ENCODE measurements around the gene TAF11.
"Not testable (repeated sequence)": the region's sequence is repeated elsewhere in the genome, so short reads cannot be mapped to it uniquely, and the experiment has no call there.

The TAF11 gene

GRCh38 chr6:34901930-34902329 lies 14.1 kb upstream of the TAF11 start:
- no peak for DNase-seq

DNA sequence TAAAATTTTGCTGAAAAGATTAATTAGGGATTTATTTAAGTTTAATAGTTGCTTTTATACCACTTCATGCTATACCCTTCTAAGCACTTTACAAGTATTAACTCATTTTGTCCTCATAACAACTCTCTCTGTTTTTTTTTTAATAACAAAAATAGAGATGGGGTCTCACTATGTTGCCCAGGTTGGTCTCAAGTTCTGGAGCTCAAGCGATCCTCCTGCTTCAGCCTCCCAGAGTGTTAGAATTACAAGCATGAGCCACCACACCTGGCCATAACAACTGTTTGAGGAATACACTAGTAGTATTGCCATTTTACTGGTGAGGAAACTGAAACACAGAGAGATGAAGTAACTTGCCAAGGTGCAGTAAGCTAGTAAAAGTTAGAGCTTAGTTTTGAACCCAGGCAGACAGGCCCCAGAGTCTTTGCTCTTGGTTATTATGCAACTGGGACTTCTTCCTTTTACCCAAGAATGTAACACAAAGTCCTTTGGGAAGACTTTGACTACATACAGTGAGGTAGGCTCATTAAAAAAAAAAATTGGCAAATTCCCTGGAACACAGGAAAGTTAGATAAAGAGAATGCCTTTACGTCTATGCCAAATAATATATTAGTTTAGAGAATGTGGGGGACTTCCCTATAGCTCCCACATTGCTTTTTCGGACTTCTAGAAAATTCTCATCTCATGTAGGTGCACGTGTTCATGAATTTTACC lies 12.6 kb upstream of the TAF11 start:
- no peak for DNase-seq

- not testable (repeated sequence) for DNase-seq
These were observed 11.9 kb upstream of the TAF11 start for GRCh38 chr6:34899748-34900147.

DNA sequence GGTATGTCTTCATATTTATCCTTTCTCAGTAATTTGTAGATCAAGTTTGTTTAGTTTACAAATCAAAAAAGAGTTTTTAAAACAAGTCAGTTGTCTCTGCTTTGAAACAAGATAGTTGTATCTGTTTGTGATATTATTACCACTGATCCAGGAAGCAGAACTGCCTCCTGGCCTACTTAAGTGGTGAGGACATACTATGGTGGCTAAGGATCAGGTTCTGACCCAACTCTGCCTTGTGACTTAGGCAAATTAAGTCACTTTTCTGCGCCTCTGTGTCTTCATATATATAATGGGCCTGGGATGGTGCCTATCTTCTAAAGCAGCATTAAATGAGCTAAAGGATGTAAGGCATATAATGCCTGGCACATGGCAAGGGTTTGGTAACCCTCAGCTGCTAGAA lies 9.9 kb upstream of the TAF11 start:
- no peak for DNase-seq

DNA sequence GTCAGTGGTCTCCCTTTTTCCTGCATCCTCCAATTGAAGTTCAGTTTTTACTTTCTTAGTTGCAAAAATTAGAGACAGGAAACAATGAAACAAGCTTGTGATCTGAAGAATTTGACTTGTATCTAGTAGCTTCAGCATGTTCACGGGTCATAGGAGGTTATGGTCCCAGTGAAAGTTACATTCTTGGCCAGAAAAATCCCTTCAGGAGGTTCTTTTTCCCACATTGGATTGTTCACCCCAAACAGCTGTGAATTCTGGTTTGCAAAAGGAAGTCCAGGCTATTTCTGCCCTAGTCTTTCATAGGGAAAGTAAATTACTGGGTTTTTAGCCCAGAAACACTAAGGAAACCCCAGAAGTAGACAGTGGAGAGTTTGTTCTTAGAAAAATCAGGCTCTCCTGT lies 9.3 kb upstream of the TAF11 start:
- DNase-seq: no peak

DNA sequence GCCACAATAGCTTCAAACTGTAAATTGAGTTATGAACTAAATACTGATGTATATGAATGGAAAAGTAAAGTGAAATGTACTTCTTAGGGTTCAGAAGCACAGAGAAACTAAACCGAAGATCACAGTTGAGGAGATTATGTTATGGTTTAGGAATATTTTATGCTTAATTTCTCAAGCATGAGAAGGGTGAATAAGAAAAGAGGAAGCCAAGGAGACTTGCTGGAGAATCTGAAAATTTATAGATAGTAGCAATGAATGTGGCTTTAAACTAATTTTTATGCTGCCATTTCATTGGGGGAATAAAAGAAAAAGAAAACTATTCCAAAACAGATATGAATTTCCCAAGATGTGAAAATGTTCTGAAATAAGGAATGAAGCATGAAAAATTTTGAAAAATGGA lies 6.9 kb upstream of the TAF11 start:
- no peak for DNase-seq

- no peak for DNase-seq
These were observed 3.5 kb upstream of the TAF11 start for GRCh38 chr6:34891296-34891695.

DNA sequence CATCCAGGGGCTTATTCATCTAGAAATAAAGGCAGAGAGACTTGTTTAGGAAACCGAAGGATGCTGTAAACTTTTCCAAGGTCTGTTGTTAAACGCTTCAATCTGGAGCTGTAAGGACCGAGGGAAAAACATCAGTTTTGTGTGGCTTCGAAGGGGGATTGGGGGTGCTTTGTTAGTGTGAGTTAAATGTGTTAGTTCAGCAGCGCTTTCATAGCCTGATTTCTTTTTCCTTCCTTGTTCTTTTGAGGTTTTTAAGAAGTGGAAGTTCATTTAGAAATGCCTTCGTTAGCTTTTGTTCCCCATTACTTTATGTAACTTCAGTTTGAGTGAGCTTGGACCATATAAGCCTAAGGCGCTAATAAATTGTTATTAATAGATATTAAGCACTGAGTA lies 2.7 kb upstream of the TAF11 start:
- peak in 1 of 2 donors; percentile 39 for DNase-seq

DNA sequence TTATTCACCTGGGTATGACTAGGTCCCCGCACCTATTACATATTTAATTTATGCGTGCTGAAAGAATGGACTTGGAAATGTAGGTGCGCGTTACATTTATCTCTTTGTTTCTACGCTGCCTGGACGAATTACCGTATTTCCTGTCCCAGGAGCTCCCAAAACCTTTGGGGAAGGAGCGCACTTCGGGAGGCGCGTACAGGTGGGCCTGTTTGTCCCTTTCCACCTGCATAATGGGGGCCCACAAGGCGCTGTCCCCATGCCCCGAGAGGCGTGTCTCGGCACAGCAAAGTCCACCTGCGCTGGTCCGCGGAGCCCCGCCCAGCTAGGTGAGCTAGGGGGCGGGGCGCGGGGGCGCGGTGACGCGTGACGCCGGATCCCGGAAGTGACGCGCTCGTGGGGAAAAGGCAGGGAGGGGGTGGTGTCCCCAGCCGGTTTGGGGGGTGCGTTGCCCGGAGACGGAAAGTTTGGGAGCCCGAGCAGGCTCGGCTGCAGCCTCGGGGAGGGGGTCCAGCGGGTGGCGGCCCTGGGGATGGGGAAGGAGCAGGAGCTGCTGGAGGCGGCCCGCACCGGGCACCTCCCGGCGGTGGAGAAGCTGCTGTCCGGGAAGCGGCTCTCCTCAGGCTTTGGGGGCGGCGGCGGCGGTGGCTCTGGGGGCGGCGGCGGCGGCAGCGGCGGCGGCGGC lies 1.2 kb upstream of the TAF11 start, which contains the start of gene ANKS1A:
Gene ANKS1A, plus strand, starts transcription at position 382 of the 682 bp plus-strand sequence. Its CDS starts 148 bp downstream, at position 530.
- peak; percentile 49 to 57 for DNase-seq

- DNase-seq: no peak
These were observed 643 bp upstream of the TAF11 start for GRCh38 chr6:34888514-34888856.

DNA sequence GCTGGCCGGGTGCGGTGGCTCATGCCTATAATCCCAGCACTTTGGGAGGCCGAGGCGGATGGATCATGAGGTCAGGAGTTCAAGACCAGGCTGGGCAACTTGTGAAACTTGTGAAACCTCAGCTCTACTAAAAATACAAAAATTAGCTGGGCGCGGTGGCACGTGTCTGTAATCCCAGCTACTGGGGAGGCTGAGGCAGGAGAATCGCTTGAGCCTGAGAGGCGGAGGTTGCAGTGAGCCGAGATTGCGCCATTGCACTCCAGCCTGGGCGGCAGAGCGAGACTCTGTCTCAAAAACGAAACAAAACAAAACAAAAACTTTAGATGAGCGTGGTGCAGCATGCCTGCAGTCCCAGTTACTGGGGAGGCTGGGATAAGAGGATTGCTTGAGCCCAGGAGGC lies 2.0 kb downstream of the TAF11 start:
- not testable (repeated sequence) for DNase-seq

- DNase-seq: no peak
These were observed 2.8 kb downstream of the TAF11 start for GRCh38 chr6:34884996-34885395.

DNA sequence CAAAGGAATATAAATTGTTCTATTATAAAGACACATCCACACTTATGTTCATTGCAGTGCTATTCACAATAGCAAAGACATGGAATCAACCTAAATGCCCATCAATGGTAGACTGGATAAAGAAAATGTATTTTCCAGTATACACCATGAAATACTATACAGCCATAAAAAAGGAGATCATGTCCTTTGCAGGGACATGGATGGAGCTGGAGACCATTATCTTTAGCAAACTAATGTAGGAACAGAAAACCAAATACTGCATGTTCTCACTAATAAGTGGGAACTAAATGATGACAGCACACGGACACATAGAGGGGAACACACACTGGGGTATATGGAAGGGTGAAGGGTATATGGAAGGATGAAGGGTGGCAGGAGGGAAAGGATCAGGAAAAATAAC lies 3.8 kb downstream of the TAF11 start:
- DNase-seq: not testable (repeated sequence)

GRCh38 chr6:34877869-34878485 lies 9.9 kb downstream of the TAF11 start:
- no peak for DNase-seq

DNA sequence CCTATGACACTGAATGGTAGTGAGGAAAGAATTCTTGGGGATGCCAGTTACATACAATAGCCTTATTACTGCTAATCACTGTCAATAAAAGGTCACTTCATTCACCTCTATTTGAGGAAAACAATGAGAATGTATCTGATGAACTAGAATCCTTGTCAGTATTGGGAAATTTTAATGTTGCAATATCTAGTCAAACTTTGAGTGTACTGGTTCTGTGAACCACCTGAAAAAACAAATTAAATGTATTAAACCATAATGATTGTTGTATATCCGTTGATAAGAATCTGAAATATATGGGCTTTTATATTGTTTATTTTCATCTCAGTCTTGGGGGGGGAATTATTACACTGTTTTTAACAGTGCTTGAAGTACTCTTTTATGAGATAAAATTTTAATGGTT lies 10.6 kb downstream of the TAF11 start:
- no peak for DNase-seq

DNA sequence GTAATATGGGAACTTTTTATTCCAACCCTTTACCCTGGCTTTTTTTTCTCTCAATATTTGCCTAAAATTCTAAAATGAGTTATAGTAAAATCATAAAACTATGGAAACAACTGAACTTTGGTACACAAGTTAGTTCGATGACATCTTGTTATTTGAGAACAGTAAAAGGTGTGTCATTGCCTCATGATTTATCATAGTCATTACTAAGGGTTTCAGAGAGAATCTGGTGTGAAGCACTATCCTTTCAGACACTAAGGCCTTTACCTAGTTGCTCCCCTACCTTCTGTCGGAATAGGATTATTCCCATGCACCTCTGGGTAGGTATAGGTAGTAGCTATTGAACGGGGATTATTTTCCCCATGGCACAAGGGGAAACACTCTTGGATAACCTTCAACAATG lies 11.4 kb downstream of the TAF11 start:
- no peak for DNase-seq

GRCh38 chr6:34875292-34876213 lies 12.3 kb downstream of the TAF11 start:
- DNase-seq: no peak

GRCh38 chr6:34872332-34872731 lies 15.5 kb downstream of the TAF11 start:
- no peak for DNase-seq

- no peak for DNase-seq
These were observed 16.0 kb downstream of the TAF11 start for GRCh38 chr6:34871853-34872252.

GRCh38 chr6:34867484-34867883 lies 20.4 kb downstream of the TAF11 start:
- peak in 1 of 2 donors; percentile 4 for DNase-seq

DNA sequence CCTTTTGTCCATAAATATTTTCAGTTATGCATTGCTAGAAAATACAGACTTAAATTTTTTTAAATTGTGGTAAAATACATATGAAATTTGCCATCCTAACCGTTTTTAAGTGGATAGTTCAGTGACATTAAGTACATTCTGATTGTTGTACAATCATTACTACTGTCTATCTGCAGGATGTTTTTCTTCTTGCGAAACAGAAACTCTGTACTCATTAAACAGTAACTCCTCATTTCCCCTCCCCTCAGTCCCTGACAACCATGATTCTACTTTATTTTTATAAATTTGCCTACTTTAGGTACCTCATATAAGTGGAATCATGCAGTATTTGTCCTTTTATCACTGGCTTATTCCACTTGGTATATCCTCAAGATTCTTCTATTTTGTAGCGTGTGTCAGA lies 21.3 kb downstream of the TAF11 start:
- DNase-seq: no peak

GRCh38 chr6:34865107-34865506 lies 22.7 kb downstream of the TAF11 start:
- peak in 1 of 2 donors; percentile 36 for DNase-seq

DNA sequence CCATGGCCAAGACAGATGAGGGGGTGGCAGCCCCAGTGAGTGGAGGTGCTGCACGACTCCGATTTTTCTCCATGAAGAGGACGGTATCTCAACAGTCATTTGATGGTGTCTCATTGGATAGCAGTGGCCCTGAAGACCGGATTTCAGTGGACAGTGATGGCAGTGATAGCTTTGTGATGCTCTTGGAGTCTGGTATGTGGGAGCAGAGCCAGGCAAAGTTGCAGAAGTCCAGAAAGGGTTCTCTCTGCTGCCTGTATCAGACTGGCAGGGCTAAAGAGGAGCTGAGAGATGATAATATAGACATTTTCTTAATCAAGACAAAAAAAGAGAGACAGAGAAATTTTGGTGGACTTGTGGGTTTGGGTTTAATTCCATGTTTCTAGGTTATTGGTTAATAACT lies 23.8 kb downstream of the TAF11 start:
- DNase-seq: no peak
